Measurements from ENCODE around the gene UTP14C.
"Not testable (repeated sequence)": the region's sequence is repeated elsewhere in the genome, so short reads cannot be mapped to it uniquely, and the experiment has no call there.

UTP14C gene

GRCh38 chr13:52024481-52024880, at the start of gene UTP14C:
TSS of gene UTP14C (plus strand) at chr13:52024691. CDS start at chr13:52028805, 4,114 bp downstream.
- DNase-seq (ENCODE audit: low read depth), result no peak

GRCh38 chr13:51976423-51976822, 48.1 kb upstream of the UTP14C start:
- no peak for DNase-seq (ENCODE audit: low read depth)

DNA sequence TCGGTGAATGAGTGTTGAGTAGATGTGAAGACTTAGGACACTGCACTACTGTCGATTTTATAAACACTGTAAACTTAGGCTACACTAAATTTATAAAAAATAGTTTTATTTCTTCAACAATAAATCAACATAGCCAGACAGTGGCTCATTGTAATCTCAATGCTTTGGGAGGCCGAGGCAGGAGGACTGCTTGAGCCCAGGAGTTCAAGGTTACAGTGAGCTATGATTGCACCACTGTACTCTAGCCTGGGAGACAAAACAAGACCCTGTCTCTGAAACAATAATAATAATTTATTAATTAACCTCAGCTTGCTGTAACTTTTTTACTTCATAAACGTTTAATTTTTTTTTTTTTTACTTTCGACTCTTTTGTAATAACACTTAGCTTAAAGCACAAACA, 47.6 kb upstream of the UTP14C start:
- no peak for DNase-seq (ENCODE audit: low read depth)

- DNase-seq (ENCODE audit: low read depth), result no peak
Measured at GRCh38 chr13:51977625-51978024, 46.9 kb upstream of the UTP14C start.

DNA sequence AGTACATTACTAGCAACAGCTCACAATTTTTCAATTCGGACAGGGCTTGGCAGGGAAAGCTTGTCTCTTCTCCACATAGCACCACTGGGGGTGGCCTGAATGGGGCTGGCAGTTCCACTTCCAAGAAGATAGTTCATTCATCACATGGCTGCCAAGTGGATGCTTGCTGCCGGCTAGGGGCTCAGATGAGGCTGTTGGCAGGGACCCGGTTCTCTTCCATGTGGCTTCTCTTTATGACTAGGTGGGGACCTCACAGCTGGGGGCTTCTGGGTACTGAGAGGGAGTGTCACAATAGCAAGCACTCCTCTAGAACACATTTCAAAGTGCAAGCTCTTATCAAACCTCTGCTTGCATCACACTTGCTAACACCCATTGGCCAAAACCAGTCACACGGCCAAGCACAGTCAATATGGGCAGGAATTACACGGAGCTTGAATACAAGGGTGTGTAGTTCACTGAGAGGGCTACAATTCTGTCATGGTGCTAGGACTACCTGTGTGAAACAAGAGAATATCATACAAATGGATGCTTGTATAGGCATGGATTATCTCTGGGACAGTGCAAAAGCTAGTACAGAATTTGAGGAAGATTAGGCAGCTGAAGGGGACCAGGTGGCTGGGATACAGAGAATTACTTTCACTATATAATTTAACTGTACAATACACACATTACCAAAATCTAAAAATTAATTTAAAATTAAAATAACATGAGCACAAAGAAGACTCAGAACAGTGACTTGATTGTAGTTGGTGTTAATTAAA, 45.5 kb upstream of the UTP14C start:
- no peak for DNase-seq (ENCODE audit: low read depth)

DNA sequence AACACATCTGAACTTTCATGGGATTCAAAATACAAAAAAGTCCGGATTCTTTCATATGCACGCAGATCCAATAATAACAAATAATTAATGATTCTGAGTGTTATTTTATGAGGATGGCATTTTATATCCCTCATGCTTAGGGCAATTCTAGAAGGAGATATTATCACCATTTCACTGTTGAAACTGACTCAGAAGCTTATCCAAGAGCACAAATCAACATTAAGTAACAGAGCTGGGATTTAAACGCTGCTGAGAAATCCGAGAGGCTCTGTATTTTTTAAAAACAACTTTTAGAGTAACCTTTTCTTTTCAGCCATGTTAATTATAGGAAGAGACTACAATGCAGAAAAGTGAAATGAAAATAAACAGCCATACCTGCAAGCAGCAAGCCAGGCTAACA, 43.6 kb upstream of the UTP14C start:
- DNase-seq (ENCODE audit: low read depth), result no peak

DNA sequence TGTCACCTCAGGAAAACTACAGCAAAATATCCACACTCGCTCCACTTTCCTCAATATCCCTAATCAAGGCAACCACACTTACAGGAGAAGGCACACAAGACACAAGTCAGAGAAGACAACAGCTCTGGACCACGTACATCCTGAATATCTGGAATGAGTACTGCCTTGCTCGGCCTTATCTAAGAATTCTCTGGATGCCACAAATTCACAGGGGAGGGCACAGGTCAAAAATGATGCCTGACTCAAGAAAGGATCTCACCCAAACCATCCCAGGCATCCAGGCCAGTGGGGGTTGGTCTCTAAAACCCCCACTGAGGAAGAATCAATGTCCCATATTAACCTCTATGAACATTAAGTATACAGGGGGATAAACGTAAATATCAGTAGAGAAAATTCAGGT, 43.1 kb upstream of the UTP14C start:
- DNase-seq (ENCODE audit: low read depth), result no peak

DNA sequence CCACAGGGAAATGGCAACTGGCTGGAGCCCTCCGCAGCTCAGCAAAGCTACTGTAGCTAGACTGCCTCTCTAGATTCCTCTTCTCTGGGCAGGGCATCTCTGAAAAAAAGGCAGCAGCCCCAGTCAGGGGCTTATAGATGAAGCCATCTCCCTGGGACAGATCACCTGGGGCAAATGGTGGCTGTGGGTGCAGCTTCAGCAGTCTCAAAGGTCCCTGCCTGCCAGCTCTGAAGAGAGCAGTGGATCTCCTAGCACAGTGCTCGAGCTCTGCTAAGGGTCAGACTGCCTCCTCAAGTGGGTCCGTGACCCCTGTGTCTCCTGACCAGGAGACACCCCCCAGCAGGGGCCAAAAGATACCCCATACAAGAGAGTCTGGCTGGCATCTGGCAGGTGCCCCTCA, 41.2 kb upstream of the UTP14C start:
- DNase-seq (ENCODE audit: low read depth), result not testable (repeated sequence)

DNA sequence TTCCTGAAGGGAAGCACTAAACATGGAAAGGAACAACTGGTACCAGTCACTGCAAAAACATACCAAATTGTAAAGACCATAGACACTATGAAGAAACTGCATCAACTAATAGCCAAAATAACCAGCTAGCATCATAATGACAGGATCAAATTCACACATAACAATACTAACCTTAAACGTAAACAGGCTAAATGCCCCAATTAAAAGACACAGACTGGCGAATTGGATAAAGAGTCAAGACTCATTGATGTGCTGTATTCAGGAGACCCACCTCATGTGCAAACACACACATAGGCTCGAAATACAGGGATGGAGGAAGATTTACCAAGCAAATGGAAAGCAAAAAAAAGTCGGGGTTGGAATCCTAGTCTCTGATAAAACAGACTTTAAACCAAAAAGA, 39.6 kb upstream of the UTP14C start:
- DNase-seq (ENCODE audit: low read depth), result not testable (repeated sequence)

GRCh38 chr13:51988988-51989618, 35.4 kb upstream of the UTP14C start:
- DNase-seq (ENCODE audit: low read depth), result no peak

- no peak for DNase-seq (ENCODE audit: low read depth)
Measured at GRCh38 chr13:51993713-51994112, 30.8 kb upstream of the UTP14C start.

GRCh38 chr13:51995677-51996551, 28.6 kb upstream of the UTP14C start:
- DNase-seq (ENCODE audit: low read depth), result no peak

DNA sequence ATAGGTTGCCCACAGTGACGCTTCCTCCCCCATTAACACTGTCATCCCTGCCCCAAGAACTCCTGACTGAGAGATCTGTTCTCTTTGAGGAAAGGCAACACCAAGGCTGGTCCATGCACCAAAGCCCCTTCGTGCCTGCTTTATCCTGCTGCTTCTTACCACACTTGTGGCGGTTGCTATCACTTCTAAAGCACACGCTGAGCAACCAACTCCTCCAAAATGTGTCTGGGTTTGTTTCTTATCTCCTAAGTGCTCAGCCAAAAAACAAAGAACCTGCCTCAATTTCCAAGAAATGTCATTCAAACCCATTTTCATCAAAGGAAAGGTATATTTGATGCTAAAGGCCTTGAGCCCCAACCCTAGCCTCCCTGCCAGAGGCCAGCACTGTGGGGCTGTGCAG, 27.9 kb upstream of the UTP14C start:
- DNase-seq (ENCODE audit: low read depth), result no peak

GRCh38 chr13:51997186-51997585, 27.3 kb upstream of the UTP14C start:
- DNase-seq (ENCODE audit: low read depth), result no peak

DNA sequence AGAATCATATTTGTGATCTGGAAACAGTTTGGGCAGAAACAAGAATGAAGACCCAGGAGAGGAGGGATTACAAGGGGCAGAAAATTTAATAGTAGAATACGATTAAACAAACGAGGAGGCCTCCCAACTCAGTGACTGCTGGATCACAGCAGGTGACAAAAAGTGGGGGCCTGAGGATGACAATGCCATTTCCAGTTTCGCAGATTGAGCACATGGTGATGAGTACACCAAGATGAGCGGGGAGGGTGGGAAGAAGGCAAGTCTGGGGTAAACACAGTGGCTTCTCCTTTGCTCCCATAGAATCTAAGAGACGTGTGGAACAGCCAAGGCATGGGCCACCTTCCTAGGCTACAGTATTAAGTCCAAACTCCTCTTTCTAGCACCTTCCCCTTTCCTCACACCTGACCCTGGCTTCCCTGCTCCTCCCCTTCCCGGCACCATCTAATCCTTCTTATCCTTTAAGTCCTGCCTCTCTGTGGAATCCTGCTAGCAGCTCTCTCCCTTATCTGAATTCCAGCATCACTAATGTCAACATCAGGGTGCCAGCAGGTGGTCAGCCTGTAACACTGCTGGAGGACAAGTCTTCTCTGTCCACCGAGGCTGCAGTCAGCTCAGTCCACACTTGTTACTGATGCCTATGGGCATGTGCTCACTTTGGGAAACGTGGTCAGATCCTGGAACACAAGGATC, 26.7 kb upstream of the UTP14C start:
- DNase-seq (ENCODE audit: low read depth), result no peak

DNA sequence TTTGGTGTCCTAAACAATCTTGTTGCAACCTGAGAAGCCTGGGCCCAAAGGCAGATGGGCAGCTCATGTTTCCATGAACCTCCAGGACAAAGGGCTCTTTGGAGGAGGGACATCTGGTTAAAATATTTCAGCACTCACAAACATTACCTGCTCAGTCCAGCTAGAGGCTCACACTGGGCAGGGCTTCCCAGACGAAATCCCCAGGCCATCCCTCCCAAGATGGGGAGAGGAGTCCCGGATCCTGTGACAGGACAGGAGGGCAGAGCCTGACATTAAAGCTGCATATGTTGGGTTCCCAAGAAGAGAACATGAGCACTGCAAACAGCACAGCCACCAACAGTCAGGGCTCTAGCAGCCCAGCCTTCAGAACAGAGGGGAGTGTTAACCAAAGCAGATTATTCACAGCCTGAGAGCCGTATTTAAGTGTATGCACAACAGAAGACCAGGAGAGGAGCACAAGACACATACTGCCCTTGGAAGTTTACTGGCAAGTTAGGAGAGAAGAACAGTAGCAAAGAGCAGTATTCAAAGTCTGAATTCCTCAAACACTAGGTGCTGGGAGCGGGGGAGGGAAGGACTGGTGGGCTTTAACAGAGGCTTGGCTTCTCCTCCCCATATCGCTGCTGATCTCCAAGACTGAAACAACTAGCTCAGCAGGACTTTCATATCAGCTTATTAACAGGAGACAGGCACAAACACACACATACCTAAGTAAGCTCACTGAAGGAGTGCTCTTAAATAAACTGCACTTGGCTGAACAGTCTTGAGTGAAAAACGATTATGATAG, 25.6 kb upstream of the UTP14C start:
- no peak for DNase-seq (ENCODE audit: low read depth)

- DNase-seq (ENCODE audit: low read depth), result no peak
Measured at GRCh38 chr13:51999510-51999911, 25.0 kb upstream of the UTP14C start.

GRCh38 chr13:51999921-52000320, 24.6 kb upstream of the UTP14C start:
- no peak for DNase-seq (ENCODE audit: low read depth)

- DNase-seq (ENCODE audit: low read depth), result no peak
Measured at GRCh38 chr13:52001120-52001731, 23.3 kb upstream of the UTP14C start.

GRCh38 chr13:52002361-52002760, 22.1 kb upstream of the UTP14C start:
- DNase-seq (ENCODE audit: low read depth), result no peak

- DNase-seq (ENCODE audit: low read depth), result no peak
Measured at GRCh38 chr13:52003541-52003940, 20.9 kb upstream of the UTP14C start.

Measured in stimulated activated CD8-positive, alpha-beta memory T cell treated with anti-CD3 and anti-CD28 coated beads, Interleukin-7, amount 100 ng/mL, for 24 hours (primary cell).